Measurements from ENCODE around the gene NTMT2.

- TF ChIP-seq CTCF (IDR thresholded peaks at IDR 0.05) (no peak), EZH2 (IDR thresholded peaks at IDR 0.05) (no peak), EZH2phosphoT487 (IDR thresholded peaks at IDR 0.05) (no peak)
Measured at GRCh38 chr1:170182442-170182841, 36.7 kb downstream of the NTMT2 start.

All from neural progenitor cell (in vitro differentiated cells).